Glomerular visceral epithelial cell (primary cell): Measurements from ENCODE around the gene ZGLP1.
"Not testable (repeated sequence)": the region's sequence is repeated elsewhere in the genome, so short reads cannot be mapped to it uniquely, and the experiment has no call there.

ENCODE experiments used
- DNase-seq: peaks from one replicate; pipeline ENCODE4 v3.0.0-alpha.2; 2016; ENCODE audit errors: extremely low spot score

The ZGLP1 gene

GRCh38 chr19:10293637-10294367 is 15.8 kb downstream of the ZGLP1 start:
- DNase-seq, result no peak

DNA sequence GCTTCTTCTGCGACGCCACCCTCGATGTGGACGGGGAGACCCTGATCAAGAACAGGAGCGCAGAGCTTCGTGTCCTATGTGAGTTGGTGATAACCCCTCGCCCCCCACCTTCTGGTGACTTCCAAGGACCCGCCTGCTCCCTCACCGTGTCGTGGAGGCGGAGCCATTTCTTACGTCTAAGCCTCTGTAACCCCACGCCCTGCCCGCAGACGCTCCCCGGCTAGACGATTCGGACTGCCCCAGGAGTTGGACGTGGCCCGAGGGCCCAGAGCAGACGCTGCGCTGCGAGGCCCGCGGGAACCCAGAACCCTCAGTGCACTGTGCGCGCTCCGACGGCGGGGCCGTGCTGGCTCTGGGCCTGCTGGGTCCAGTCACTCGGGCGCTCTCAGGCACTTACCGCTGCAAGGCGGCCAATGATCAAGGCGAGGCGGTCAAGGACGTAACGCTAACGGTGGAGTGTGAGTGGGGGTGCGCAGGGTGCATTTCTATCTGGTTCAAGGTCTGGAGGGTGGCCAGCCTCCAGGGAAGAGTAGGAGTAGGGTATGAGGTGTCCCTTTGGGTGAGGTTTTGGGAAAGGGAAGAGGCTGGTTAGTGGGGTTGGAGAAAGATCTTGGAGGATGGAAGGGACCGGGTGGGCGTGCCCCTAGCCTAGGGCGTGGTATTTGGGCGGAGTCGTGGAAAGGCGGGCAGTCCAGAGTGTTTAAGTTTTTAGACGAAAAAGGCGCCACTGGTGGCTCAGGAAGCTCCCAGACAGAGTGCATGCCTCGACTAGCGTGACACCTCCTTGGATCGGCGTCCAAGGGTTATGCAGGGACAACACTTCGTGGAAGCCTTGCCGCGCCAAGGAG is 16.6 kb downstream of the ZGLP1 start:
- DNase-seq, result no peak

DNA sequence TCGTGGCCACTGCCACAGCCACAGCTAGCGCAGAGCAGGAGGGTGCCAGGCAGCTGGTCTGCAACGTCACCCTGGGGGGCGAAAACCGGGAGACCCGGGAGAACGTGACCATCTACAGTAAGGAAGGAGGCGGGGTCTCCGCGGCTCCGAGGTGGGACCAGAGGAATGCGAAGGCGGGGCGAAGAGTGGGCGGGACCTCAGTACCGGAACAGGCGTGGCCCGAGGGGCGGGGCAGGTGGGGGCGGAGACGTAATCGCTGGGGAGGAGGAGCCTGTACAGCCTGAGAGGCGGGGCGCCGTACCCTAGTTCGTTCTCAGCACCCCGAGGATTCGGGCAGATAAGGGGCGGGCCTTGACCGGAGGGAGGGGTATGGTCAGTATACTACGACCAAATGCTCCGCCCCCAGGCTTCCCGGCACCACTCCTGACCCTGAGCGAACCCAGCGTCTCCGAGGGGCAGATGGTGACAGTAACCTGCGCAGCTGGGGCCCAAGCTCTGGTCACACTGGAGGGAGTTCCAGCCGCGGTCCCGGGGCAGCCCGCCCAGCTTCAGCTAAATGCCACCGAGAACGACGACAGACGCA is 17.3 kb downstream of the ZGLP1 start:
- peak; percentile 85 for DNase-seq

DNA sequence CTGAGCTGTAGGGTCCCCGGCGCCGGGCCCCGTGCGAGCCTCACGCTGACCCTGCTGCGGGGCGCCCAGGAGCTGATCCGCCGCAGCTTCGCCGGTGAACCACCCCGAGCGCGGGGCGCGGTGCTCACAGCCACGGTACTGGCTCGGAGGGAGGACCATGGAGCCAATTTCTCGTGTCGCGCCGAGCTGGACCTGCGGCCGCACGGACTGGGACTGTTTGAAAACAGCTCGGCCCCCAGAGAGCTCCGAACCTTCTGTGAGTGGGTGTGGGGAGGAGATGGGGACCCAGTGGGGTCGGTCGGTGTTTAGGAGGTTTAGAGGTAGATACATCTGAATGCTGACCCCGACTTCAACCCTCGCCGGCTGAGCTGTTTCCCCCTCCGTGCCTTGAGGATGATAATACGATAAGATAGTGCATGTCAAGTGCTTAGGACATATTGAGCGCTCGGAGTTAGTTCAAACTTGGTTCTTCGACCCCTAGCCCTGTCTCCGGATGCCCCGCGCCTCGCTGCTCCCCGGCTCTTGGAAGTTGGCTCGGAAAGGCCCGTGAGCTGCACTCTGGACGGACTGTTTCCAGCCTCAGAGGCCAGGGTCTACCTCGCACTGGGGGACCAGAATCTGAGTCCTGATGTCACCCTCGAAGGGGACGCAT is 17.9 kb downstream of the ZGLP1 start:
- DNase-seq, result no peak

DNA sequence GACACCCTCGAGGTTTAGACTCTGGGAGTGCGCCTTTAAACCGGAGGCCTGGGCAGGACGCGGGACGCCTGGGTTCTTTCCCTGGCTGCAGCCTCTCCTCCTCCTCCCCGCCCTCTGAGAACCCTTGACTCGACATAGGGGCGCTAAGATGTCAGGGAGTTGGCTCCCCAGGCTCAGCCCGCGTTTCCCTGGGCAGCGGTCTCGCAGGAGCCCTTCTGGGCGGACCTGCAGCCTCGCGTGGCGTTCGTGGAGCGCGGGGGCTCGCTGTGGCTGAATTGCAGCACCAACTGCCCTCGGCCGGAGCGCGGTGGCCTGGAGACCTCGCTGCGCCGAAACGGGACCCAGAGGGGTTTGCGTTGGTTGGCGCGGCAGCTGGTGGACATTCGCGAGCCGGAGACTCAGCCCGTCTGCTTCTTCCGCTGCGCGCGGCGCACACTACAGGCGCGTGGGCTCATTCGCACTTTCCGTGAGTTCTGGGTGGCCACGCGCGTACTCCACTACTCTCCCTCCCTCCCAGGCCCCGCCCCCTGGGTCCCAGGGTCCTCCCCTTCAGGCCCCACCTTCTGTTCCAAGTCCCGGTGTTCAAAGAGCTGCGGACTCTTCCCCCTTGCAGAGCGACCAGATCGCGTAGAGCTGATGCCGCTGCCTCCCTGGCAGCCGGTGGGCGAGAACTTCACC is 18.6 kb downstream of the ZGLP1 start:
- peak; percentile 62 for DNase-seq

DNA sequence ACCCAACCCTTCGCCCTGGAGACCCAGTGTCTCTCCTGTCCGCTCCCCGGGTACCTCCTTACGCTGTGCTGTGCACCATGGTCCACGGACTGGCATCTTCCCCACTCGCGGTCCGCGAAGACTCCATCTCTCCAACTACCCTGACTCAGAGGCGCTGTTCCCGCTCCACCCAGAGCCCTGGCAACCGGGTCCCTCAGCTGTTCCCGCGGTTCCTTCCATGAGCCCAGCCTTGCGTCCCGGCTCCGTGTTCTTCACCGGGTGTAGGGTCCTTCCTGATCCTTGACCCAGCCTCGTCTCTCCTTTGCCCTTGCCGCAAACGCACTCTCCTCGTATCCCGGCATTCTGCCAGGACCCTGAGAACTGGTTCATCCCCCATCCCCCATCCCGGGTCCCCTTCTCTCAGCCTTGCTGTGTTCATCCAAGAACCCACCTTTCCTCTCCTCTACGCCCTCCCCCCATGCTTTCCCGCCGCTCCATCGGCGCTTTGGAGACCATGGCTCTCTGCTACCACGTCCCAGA is 19.2 kb downstream of the ZGLP1 start:
- DNase-seq, result no peak

DNA sequence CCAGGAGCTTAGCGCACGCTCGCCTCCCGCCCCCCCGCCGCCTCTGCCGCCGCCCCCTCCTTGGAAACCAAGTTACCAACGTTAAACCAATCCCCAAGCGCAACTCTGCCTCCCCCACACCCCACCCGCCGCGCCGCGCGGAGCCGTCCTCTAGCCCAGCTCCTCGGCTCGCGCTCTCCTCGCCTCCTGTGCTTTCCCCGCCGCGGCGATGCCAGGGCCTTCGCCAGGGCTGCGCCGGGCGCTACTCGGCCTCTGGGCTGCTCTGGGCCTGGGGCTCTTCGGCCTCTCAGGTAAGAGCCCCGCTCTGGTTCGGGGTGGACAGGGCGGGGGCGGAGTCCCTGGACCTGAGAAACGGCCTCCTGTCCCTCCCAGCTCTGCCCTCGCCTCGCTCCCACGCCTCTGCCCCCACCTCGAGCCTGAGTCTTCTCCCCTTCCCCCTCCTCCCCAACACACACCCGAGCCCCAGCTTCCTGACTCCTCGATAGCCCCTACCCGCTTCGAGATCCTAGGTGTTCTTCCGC is 19.7 kb downstream of the ZGLP1 start, which contains the start of gene ICAM5:
ICAM5 (plus strand) TSS at position 117 of the 521 bp plus-strand sequence; CDS start at position 209, 92 bp downstream.
- no peak for DNase-seq

DNA sequence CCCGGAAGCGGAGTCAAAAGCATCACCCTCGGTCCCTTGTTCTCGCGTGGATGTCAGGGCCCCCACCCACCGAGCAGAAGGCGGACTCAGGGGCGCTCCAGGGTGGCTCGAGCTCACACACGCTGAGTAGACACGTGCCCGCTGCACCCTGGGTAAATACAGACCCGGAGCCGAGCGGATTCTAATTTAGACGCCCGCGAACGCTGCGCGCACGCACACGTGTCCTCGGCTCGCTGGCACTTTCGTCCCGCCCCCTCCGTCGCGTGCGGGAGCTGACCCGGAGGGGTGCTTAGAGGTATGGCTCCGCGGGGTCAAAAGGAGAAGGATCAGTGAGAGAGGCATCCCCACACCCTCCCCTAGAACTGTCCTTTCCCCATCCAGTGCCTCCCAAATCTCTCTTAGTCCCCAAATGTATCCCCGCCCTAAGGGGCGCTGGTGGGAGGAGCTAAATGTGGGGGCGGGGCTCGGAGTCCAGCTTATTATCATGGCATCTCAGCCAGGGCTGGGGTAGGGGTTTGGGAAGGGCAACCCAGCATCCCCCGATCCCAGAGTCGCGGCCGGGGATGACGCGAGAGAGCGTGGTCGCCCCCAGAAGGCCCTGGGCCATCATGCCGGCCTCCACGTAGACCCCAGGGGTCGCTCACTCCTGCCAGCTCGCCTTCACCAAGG is 20.3 kb downstream of the ZGLP1 start:
- DNase-seq, result no peak

- DNase-seq, result no peak
Observed at GRCh38 chr19:10288662-10289166, 20.9 kb downstream of the ZGLP1 start.

DNA sequence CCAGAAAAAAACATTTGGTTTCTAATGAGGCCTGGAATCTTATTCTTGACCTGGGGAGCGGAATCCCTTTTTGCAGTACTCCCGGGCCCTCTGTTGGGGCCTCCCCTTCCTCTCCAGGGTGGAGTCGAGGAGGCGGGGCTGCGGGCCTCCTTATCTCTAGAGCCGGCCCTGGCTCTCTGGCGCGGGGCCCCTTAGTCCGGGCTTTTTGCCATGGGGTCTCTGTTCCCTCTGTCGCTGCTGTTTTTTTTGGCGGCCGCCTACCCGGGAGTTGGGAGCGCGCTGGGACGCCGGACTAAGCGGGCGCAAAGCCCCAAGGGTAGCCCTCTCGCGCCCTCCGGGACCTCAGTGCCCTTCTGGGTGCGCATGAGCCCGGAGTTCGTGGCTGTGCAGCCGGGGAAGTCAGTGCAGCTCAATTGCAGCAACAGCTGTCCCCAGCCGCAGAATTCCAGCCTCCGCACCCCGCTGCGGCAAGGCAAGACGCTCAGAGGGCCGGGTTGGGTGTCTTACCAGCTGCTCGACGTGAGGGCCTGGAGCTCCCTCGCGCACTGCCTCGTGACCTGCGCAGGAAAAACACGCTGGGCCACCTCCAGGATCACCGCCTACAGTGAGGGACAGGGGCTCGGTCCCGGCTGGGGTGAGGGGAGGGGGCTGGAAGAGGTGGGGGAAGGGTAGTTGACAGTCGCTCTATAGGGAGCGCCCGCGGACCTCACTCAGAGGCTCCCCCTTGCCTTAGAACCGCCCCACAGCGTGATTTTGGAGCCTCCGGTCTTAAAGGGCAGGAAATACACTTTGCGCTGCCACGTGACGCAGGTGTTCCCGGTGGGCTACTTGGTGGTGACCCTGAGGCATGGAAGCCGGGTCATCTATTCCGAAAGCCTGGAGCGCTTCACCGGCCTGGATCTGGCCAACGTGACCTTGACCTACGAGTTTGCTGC is 22.5 kb downstream of the ZGLP1 start, which contains the start of gene ICAM4:
ICAM4 (plus strand) TSS at position 153 of the 935 bp plus-strand sequence; CDS start at position 211, 58 bp downstream.
- no peak for DNase-seq

- no peak for DNase-seq
Observed at GRCh38 chr19:10285393-10285792, 24.2 kb downstream of the ZGLP1 start.

DNA sequence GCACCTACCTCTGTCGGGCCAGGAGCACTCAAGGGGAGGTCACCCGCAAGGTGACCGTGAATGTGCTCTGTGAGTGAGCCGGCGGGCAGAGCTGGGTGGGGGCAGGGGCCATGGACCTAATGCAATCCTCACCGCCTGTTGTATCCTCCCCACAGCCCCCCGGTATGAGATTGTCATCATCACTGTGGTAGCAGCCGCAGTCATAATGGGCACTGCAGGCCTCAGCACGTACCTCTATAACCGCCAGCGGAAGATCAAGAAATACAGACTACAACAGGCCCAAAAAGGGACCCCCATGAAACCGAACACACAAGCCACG is 24.7 kb downstream of the ZGLP1 start:
- no peak for DNase-seq

DNA sequence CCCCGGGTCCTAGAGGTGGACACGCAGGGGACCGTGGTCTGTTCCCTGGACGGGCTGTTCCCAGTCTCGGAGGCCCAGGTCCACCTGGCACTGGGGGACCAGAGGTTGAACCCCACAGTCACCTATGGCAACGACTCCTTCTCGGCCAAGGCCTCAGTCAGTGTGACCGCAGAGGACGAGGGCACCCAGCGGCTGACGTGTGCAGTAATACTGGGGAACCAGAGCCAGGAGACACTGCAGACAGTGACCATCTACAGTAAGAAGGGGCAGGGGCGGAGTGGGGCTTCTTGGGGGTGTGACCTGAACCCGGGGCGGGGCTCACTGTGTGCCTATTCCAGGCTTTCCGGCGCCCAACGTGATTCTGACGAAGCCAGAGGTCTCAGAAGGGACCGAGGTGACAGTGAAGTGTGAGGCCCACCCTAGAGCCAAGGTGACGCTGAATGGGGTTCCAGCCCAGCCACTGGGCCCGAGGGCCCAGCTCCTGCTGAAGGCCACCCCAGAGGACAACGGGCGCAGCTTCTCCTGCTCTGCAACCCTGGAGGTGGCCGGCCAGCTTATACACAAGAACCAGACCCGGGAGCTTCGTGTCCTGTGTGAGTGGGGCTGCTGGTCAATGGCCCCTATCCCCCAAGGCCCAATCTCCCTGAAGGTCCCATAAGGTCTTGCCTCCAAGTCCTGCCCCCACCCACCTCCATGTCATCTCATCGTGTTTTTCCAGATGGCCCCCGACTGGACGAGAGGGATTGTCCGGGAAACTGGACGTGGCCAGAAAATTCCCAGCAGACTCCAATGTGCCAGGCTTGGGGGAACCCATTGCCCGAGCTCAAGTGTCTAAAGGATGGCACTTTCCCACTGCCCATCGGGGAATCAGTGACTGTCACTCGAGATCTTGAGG is 25.3 kb downstream of the ZGLP1 start:
- no peak for DNase-seq

- DNase-seq, result no peak
Observed at GRCh38 chr19:10283301-10284064, 26.1 kb downstream of the ZGLP1 start.

DNA sequence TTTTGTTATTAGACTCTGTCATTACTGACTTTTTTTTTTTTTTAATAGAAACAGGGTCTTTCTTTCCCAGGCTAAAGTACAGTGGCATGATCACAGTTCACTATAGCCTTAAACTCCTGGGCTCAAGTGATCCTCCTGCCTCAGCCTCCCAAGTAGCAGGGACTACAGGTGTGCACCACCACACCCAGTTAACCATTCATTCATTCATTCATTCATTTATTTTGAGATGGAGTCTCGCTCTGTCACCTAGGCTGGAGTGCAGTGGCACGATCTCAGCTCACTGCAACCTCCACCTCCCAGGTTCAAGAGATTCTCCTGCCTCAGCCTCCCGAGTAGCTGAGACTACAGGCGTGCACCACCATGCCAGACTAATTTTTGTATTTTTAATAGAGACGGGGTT is 27.6 kb downstream of the ZGLP1 start:
- not testable (repeated sequence) for DNase-seq

GRCh38 chr19:10279737-10280442 is 29.7 kb downstream of the ZGLP1 start:
- no peak for DNase-seq

- no peak for DNase-seq
Observed at GRCh38 chr19:10278935-10279334, 30.7 kb downstream of the ZGLP1 start.
